ENCODE data around the gene NTRK1.

The NTRK1 gene

GRCh38 chr1:156838972-156839371, 21.7 kb upstream of the NTRK1 start:
- no peak for DNase-seq (ENCODE audit: low read depth in 2 of 2)

- DNase-seq (ENCODE audit: low read depth in 2 of 2): no peak
Observed at GRCh38 chr1:156839426-156840109, 21.1 kb upstream of the NTRK1 start.

- DNase-seq (ENCODE audit: low read depth in 2 of 2): no peak
Observed at GRCh38 chr1:156840186-156840897, 20.3 kb upstream of the NTRK1 start.

- DNase-seq (ENCODE audit: low read depth in 2 of 2): no peak
Observed at GRCh38 chr1:156840898-156841279, 19.8 kb upstream of the NTRK1 start.

- no peak for DNase-seq (ENCODE audit: low read depth in 2 of 2)
Observed at GRCh38 chr1:156841295-156841855, 19.3 kb upstream of the NTRK1 start.

- no peak for DNase-seq (ENCODE audit: low read depth in 2 of 2)
Observed at GRCh38 chr1:156842618-156843300, 17.9 kb upstream of the NTRK1 start.

- no peak for DNase-seq (ENCODE audit: low read depth in 2 of 2)
Observed at GRCh38 chr1:156844102-156844501, 16.6 kb upstream of the NTRK1 start.

GRCh38 chr1:156844638-156845037, 16.0 kb upstream of the NTRK1 start:
- DNase-seq (ENCODE audit: low read depth in 2 of 2): no peak

GRCh38 chr1:156845055-156845952, 15.4 kb upstream of the NTRK1 start:
- DNase-seq (ENCODE audit: low read depth in 2 of 2): peak; percentile 26 to 31

- DNase-seq (ENCODE audit: low read depth in 2 of 2): no peak
Observed at GRCh38 chr1:156845953-156846545, 14.6 kb upstream of the NTRK1 start.

GRCh38 chr1:156846643-156847042, 14.0 kb upstream of the NTRK1 start:
- DNase-seq (ENCODE audit: low read depth in 2 of 2): no peak

GRCh38 chr1:156847591-156848460, 12.8 kb upstream of the NTRK1 start:
- no peak for DNase-seq (ENCODE audit: low read depth in 2 of 2)

GRCh38 chr1:156848461-156849150, 12.1 kb upstream of the NTRK1 start:
- DNase-seq (ENCODE audit: low read depth in 2 of 2): peak; percentile 41 to 48

GRCh38 chr1:156849151-156849496, 11.5 kb upstream of the NTRK1 start:
- no peak for DNase-seq (ENCODE audit: low read depth in 2 of 2)

GRCh38 chr1:156851779-156852417, 8.8 kb upstream of the NTRK1 start:
- no peak for DNase-seq (ENCODE audit: low read depth in 2 of 2)

- no peak for DNase-seq (ENCODE audit: low read depth in 2 of 2)
Observed at GRCh38 chr1:156852418-156852874, 8.2 kb upstream of the NTRK1 start.

GRCh38 chr1:156853761-156854160, 6.9 kb upstream of the NTRK1 start:
- DNase-seq (ENCODE audit: low read depth in 2 of 2): no peak

GRCh38 chr1:156854634-156855033, 6.0 kb upstream of the NTRK1 start:
- DNase-seq (ENCODE audit: low read depth in 2 of 2): no peak

GRCh38 chr1:156856282-156856785, 4.3 kb upstream of the NTRK1 start:
- no peak for DNase-seq (ENCODE audit: low read depth in 2 of 2)

Measured in stimulated activated CD4-positive, alpha-beta T cell treated with anti-CD3 and anti-CD28 coated beads, Interleukin-1b, Interleukin-23, amount 100 ng/mL, for 4 hours (primary cell).